Smooth muscle cell of the umbilical artery (primary cell): ENCODE measurements around the gene DNAJC13. TPM values are rescaled to one million over a fixed set of nuclear protein-coding genes. Genes with fewer than 3 reads are reported as not detected.

Experiments used
- total RNA-seq: library from RNA; depleted of rRNA; stranded (reverse); fragments of >200 nt; gene quantifications from 2 replicates; pipeline ENCODE4 v1.2.3, GENCODE V29; 2014

Gene DNAJC13
- 62.7 and 95.3 TPM in 2 replicates for total RNA-seq

GRCh38 chr3:132416807-132417694 is at the start of gene DNAJC13:
DNAJC13 (plus strand) TSS chr3:132417502; CDS start chr3:132434551, 17,049 bp downstream.

Other genes with a start within 250 kb of the DNAJC13 start
- gene ACP3, start 100.1 kb upstream of the DNAJC13 start, total RNA-seq = under 0.01 and 0.05 TPM in 2 replicates
- gene ACKR4, start 179.8 kb downstream of the DNAJC13 start, total RNA-seq = under 0.01 TPM in 1 of 2 replicates, not detected in the other
- 48.4 TPM in 2 replicates for gene ACAD11, start 242.3 kb downstream of the DNAJC13 start, total RNA-seq
- 36.2 and 44.8 TPM in 2 replicates for gene UBA5, start 242.8 kb downstream of the DNAJC13 start, total RNA-seq